ENCODE data around the gene ZNF384. TPM values are rescaled to one million over a fixed set of nuclear protein-coding genes. Genes with fewer than 3 reads are reported as not detected.

Gene ZNF384
- total and polyA plus RNA-seq, 2 experiments from 2014 or later, result 20.5 to 35.9 TPM

DNA sequence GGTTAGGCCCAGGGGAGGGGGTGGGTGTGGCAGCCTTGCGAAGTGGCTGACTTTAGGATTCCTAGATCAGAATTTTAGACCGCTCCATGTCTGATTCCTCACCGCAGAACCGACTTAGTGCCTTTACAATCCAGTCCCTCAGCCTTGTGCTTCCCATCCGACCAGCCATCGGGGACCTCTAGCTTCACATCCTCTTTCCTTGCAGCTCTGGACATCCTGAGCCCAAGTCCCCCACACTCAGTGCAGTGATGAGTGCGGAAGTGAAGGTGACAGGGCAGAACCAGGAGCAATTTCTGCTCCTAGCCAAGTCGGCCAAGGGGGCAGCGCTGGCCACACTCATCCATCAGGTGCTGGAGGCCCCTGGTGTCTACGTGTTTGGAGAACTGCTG is 35.2 kb upstream of the ZNF384 start:
- Histone ChIP-seq H3K79me2 (replicated peaks; ENCODE audit: insufficient read depth) (peaks cover 12% of the 10 kb centered on the region; the same call in 1 of the 2 replicates), H3F3A (replicated peaks; ENCODE audit: low read depth) (peaks cover 11% of the 10 kb centered on the region), H3K36me3 (ENCODE audit: insufficient read depth) (peaks cover 9% of the 10 kb centered on the region; the same call in 1 of the 2 replicates), H3K4me2 (peak overlapping the region; percentile 96), H3K9me2 (ENCODE audit: insufficient read depth) (no peaks in the 10 kb centered on the region), H2AFZ (peak overlapping the region; percentile 34; the same call in 1 of the 2 replicates), H4K20me1 (replicated peaks; ENCODE audit: insufficient read depth) (no peaks in the 10 kb centered on the region), H3K4me3 (peak overlapping the region; percentile 54), H3K27me3 (ENCODE audit: insufficient read depth) (no peaks in the 10 kb centered on the region), H3K4me1 (ENCODE audit: insufficient read depth) (peaks cover 16% of the 10 kb centered on the region), H3K27ac (ENCODE audit: low read depth) (peak overlapping the region; percentile 90)
- Mint-ChIP-seq H3K27ac (peak overlapping the region; percentile 96), H3K4me1 (peaks cover 12% of the 10 kb centered on the region), H3K4me3 (peak overlapping the region; percentile 84), H3K36me3 (ENCODE audit: low read depth) (peaks cover 17% of the 10 kb centered on the region), H3K9me3 (no peaks in the 10 kb centered on the region; the same call in 2 of the 3 replicates), H3K27me3 (ENCODE audit: insufficient read depth, low read depth, poor library complexity) (peaks cover 17% of the 10 kb centered on the region)
- TF ChIP-seq, protein P1, sequence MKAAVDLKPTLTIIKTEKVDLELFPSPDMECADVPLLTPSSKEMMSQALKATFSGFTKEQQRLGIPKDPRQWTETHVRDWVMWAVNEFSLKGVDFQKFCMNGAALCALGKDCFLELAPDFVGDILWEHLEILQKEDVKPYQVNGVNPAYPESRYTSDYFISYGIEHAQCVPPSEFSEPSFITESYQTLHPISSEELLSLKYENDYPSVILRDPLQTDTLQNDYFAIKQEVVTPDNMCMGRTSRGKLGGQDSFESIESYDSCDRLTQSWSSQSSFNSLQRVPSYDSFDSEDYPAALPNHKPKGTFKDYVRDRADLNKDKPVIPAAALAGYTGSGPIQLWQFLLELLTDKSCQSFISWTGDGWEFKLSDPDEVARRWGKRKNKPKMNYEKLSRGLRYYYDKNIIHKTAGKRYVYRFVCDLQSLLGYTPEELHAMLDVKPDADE (IDR thresholded peaks at IDR 0.05), result no peak
- TF ChIP-seq JUNB (IDR thresholded peaks at IDR 0.05; ENCODE audit: unreplicated experiment) (no peak), ZNF114 (CRISPR knock-in tag; IDR thresholded peaks at IDR 0.05) (no peak), EZH2 (IDR thresholded peaks at IDR 0.05; ENCODE audit: low read depth, unreplicated experiment) (no peak)
- TF ChIP-seq, protein P2, sequence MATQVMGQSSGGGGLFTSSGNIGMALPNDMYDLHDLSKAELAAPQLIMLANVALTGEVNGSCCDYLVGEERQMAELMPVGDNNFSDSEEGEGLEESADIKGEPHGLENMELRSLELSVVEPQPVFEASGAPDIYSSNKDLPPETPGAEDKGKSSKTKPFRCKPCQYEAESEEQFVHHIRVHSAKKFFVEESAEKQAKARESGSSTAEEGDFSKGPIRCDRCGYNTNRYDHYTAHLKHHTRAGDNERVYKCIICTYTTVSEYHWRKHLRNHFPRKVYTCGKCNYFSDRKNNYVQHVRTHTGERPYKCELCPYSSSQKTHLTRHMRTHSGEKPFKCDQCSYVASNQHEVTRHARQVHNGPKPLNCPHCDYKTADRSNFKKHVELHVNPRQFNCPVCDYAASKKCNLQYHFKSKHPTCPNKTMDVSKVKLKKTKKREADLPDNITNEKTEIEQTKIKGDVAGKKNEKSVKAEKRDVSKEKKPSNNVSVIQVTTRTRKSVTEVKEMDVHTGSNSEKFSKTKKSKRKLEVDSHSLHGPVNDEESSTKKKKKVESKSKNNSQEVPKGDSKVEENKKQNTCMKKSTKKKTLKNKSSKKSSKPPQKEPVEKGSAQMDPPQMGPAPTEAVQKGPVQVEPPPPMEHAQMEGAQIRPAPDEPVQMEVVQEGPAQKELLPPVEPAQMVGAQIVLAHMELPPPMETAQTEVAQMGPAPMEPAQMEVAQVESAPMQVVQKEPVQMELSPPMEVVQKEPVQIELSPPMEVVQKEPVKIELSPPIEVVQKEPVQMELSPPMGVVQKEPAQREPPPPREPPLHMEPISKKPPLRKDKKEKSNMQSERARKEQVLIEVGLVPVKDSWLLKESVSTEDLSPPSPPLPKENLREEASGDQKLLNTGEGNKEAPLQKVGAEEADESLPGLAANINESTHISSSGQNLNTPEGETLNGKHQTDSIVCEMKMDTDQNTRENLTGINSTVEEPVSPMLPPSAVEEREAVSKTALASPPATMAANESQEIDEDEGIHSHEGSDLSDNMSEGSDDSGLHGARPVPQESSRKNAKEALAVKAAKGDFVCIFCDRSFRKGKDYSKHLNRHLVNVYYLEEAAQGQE (IDR thresholded peaks at IDR 0.05; ENCODE audit: unreplicated experiment), result no peak
- ATAC-seq, result peak; percentile 15
- peak; percentile 28 for DNase-seq (ENCODE audit: low spot score)

DNA sequence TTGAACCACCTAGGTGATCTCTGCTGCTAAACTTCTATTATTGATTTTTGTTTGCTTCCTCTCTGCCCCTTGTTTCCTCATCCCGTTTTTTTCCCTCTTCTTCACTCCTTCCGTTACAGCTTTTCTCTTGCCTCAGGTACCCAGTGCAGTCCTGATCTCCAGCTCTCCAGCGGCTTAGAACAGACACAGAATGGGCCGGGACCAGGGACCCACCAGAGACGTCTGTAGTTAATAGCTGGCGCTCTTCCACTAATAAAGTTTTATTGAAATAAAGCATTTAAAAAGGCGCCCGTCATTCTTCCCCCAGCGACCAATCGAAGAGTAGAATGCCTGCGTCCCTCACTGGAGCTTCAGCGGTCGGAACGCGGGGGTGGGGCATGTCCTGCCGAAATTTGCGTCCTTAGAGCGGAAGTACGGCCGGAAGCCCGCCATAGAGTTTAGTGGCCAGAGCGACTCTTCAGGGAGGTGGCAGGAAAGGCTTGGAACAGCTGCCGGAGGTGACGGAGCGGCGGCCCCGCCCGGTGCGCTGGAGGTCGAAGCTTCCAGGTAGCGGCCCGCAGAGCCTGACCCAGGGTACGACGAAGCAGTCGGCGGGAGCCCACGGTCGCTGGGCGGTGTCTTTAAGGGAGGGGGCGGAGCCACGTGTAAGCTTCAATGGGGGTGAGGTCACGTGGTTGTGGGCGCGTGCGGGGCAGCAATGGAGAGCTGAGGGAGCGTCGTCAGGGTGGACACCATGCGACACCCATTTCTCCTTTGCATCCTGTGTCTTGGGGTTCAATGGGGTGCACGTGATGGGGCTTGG is 34.6 kb upstream of the ZNF384 start, which contains the start of gene COPS7A:
Gene COPS7A (plus strand): TSS at position 440 of the 802 bp plus-strand sequence. CDS start 611 bp downstream, outside the sequence.
- peaks cover 16% of the 10 kb centered on the region for H3K4me1 ChIP-seq (ENCODE audit: insufficient read depth)
- TF ChIP-seq, protein P3, sequence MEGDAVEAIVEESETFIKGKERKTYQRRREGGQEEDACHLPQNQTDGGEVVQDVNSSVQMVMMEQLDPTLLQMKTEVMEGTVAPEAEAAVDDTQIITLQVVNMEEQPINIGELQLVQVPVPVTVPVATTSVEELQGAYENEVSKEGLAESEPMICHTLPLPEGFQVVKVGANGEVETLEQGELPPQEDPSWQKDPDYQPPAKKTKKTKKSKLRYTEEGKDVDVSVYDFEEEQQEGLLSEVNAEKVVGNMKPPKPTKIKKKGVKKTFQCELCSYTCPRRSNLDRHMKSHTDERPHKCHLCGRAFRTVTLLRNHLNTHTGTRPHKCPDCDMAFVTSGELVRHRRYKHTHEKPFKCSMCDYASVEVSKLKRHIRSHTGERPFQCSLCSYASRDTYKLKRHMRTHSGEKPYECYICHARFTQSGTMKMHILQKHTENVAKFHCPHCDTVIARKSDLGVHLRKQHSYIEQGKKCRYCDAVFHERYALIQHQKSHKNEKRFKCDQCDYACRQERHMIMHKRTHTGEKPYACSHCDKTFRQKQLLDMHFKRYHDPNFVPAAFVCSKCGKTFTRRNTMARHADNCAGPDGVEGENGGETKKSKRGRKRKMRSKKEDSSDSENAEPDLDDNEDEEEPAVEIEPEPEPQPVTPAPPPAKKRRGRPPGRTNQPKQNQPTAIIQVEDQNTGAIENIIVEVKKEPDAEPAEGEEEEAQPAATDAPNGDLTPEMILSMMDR (conservative IDR thresholded peaks at IDR 0.05; ENCODE audit: low read depth in 2 of 2), result peak in 1 of 2 experiments; percentile 37; a peak in 2 of 4 replicates
- peak; percentile 68 for TF ChIP-seq POLR2AphosphoS5 (IDR thresholded peaks at IDR 0.05; ENCODE audit: low read depth)
- no peak for TF ChIP-seq NANOG (IDR thresholded peaks at IDR 0.05; ENCODE audit: borderline replicate concordance)
- TF ChIP-seq ZNF114 (CRISPR knock-in tag; IDR thresholded peaks at IDR 0.05), result no peak
- TF ChIP-seq STAT1 (IDR thresholded peaks at IDR 0.05; ENCODE audit: unreplicated experiment), result no peak

More for the DNA sequence above, 34.6 kb upstream of the ZNF384 start, which contains the start of gene COPS7A:
- peak within 1 kb of the TSS; percentile 96 for H3K4me2 ChIP-seq
- Mint-ChIP-seq H3K4me3 (peak within 1 kb of the TSS; percentile 84), H3K9me3 (no peaks in the 10 kb centered on the region; the same call in 2 of the 3 replicates), H3K4me1 (peaks cover 12% of the 10 kb centered on the region), H3K27ac (peak within 1 kb of the TSS; percentile 96), H3K27me3 (ENCODE audit: insufficient read depth, low read depth, poor library complexity) (peaks cover 17% of the 10 kb centered on the region), H3K36me3 (ENCODE audit: low read depth) (peaks cover 11% of the 10 kb centered on the region)
- peak within 1 kb of the TSS; percentile 54 for H3K4me3 ChIP-seq
- ATAC-seq (peak; percentile 98), DNase-seq (ENCODE audit: low spot score) (peak; percentile 99)
- H3F3A ChIP-seq (replicated peaks; ENCODE audit: low read depth), result peaks cover 11% of the 10 kb centered on the region
- no peaks in the 10 kb centered on the region for H4K20me1 ChIP-seq (replicated peaks; ENCODE audit: insufficient read depth)
- no peaks in the 10 kb centered on the region for H3K9me2 ChIP-seq (ENCODE audit: insufficient read depth)
- H3K27ac ChIP-seq (ENCODE audit: low read depth), result peak within 1 kb of the TSS; percentile 90
- 0 out of 2 replicates have a peak, but pooled peaks cover 3% of the 10 kb centered on the region for H3K36me3 ChIP-seq (ENCODE audit: insufficient read depth)
- peaks cover 12% of the 10 kb centered on the region; the same call in 1 of the 2 replicates for H3K79me2 ChIP-seq (replicated peaks; ENCODE audit: insufficient read depth)
- no peaks in the 10 kb centered on the region for H3K27me3 ChIP-seq (ENCODE audit: insufficient read depth)
- H2AFZ ChIP-seq, result peak within 1 kb of the TSS; percentile 34; the same call in 1 of the 2 replicates

All from GM23338 (cell line).